ENCODE measurements around the gene GXYLT2.

Gene GXYLT2

GRCh38 chr3:72862314-72863090, 25.3 kb upstream of the GXYLT2 start:
- no peak for DNase-seq
- Histone ChIP-seq H3K27ac (no peak overlapping the region), H3K4me1 (no peaks in the 10 kb centered on the region), H3K4me3 (no peak overlapping the region), H3K36me3 (no peaks in the 10 kb centered on the region), H3K27me3 (no peaks in the 10 kb centered on the region), H3K9me3 (no peaks in the 10 kb centered on the region)
- no peak for TF ChIP-seq CTCF (IDR thresholded peaks at IDR 0.05)
- intact Hi-C loops (cut with DNase I; ENCODE audit: low total_unique reads): no loop called here

GRCh38 chr3:72872183-72872582, 15.7 kb upstream of the GXYLT2 start:
- Histone ChIP-seq H3K4me3 (no peak overlapping the region), H3K9me3 (no peaks in the 10 kb centered on the region), H3K4me1 (no peaks in the 10 kb centered on the region), H3K27ac (no peak overlapping the region), H3K36me3 (no peaks in the 10 kb centered on the region), H3K27me3 (peaks cover 0 to 2% of the 10 kb centered on the region in 2 donors)
- DNase-seq: no peak
- TF ChIP-seq CTCF (IDR thresholded peaks at IDR 0.05): no peak
- intact Hi-C loops (cut with DNase I; ENCODE audit: low total_unique reads): no loop called here

GRCh38 chr3:72887343-72887704, 522 bp upstream of the GXYLT2 start:
- DNase-seq: no peak
- H3K9me3 ChIP-seq: no peaks in the 10 kb centered on the region
- H3K36me3 ChIP-seq: no peaks in the 10 kb centered on the region
- H3K27me3 ChIP-seq: no peaks in the 10 kb centered on the region
- no peak for TF ChIP-seq CTCF (IDR thresholded peaks at IDR 0.05)
- peak overlapping the region; percentile 56 to 61 for H3K4me3 ChIP-seq
- peak overlapping the region; percentile 16 to 74 for H3K27ac ChIP-seq
- H3K4me1 ChIP-seq: peaks cover 0 to 50% (median 9%) of the 10 kb centered on the region in 4 donors
- intact Hi-C loops (cut with DNase I; ENCODE audit: low total_unique reads): loop anchor here (5.0 kb wide), 1 partner anchor 40 kb away; the partner anchor contains the start of gene SHQ1

GRCh38 chr3:72888546-72889309, 882 bp downstream of the GXYLT2 start:
- no peak for TF ChIP-seq CTCF (IDR thresholded peaks at IDR 0.05)
- Histone ChIP-seq H3K9me3 (no peaks in the 10 kb centered on the region), H3K4me3 (peak overlapping the region; percentile 56 to 61), H3K36me3 (no peaks in the 10 kb centered on the region), H3K27ac (peak overlapping the region; percentile 74 to 78), H3K4me1 (peaks cover 0 to 59% (median 9%) of the 10 kb centered on the region in 4 donors), H3K27me3 (no peaks in the 10 kb centered on the region)
- DNase-seq: no peak
- intact Hi-C loops (cut with DNase I; ENCODE audit: low total_unique reads): loop anchor here (5.0 kb wide), 1 partner anchor 41 kb away; the partner anchor contains the start of gene SHQ1

- Histone ChIP-seq H3K4me3 (peak overlapping the region; percentile 56 to 61), H3K36me3 (no peaks in the 10 kb centered on the region), H3K27me3 (no peaks in the 10 kb centered on the region), H3K27ac (peak overlapping the region; percentile 74 to 78), H3K4me1 (peaks cover 0 to 59% (median 9%) of the 10 kb centered on the region in 4 donors), H3K9me3 (no peaks in the 10 kb centered on the region)
- intact Hi-C loops (cut with DNase I; ENCODE audit: low total_unique reads): loop anchor here (5.0 kb wide), 1 partner anchor 42 kb away; the partner anchor contains the start of gene SHQ1
- TF ChIP-seq CTCF (IDR thresholded peaks at IDR 0.05): no peak
- no peak for DNase-seq
Measured at GRCh38 chr3:72889310-72890165, 1.7 kb downstream of the GXYLT2 start.

Data from tibial artery (tissue), 4 donors.